ENCODE results near the gene VGLL3. TPM values are rescaled to one million over a fixed set of nuclear protein-coding genes. Genes with fewer than 3 reads are reported as not detected.

VGLL3 gene
- total RNA-seq, 4 donors from 2014 or later, result 6.2 to 17.8 (median 12.6) TPM

GRCh38 chr3:86989611-86990010 lies 1.3 kb downstream of the VGLL3 start:
- no peak for DNase-seq (ENCODE audit: low spot score in 2 of 2)

GRCh38 chr3:86989006-86989405 lies 1.9 kb downstream of the VGLL3 start:
- Histone ChIP-seq H3K4me3 (peak overlapping the region; percentile 70), H3K27me3 (peaks cover 11% of the 10 kb centered on the region), H3K4me1 (peaks cover 19% of the 10 kb centered on the region), H3K9me3 (no peaks in the 10 kb centered on the region), H3K27ac (peak overlapping the region; percentile 88), H3K36me3 (no peaks in the 10 kb centered on the region)
- no peak for TF ChIP-seq POLR2A (IDR thresholded peaks at IDR 0.05)
- TF ChIP-seq EP300 (IDR thresholded peaks at IDR 0.05), result no peak
- TF ChIP-seq, protein P1, sequence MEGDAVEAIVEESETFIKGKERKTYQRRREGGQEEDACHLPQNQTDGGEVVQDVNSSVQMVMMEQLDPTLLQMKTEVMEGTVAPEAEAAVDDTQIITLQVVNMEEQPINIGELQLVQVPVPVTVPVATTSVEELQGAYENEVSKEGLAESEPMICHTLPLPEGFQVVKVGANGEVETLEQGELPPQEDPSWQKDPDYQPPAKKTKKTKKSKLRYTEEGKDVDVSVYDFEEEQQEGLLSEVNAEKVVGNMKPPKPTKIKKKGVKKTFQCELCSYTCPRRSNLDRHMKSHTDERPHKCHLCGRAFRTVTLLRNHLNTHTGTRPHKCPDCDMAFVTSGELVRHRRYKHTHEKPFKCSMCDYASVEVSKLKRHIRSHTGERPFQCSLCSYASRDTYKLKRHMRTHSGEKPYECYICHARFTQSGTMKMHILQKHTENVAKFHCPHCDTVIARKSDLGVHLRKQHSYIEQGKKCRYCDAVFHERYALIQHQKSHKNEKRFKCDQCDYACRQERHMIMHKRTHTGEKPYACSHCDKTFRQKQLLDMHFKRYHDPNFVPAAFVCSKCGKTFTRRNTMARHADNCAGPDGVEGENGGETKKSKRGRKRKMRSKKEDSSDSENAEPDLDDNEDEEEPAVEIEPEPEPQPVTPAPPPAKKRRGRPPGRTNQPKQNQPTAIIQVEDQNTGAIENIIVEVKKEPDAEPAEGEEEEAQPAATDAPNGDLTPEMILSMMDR (IDR thresholded peaks at IDR 0.05), result no peak
- no peak for TF ChIP-seq POLR2AphosphoS5 (IDR thresholded peaks at IDR 0.05)
- no peak for DNase-seq (ENCODE audit: low spot score in 2 of 2)
- WGBS, result 44% methylated on average over 1 of the region's 1 CpG

More at GRCh38 chr3:86989611-86990010, 1.3 kb downstream of the VGLL3 start:
- Histone ChIP-seq H3K36me3 (no peaks in the 10 kb centered on the region), H3K4me1 (peaks cover 19% of the 10 kb centered on the region), H3K4me3 (peak overlapping the region; percentile 70), H3K27ac (peak overlapping the region; percentile 88), H3K27me3 (peaks cover 11% of the 10 kb centered on the region), H3K9me3 (no peaks in the 10 kb centered on the region)
- no peak for TF ChIP-seq POLR2AphosphoS5 (IDR thresholded peaks at IDR 0.05)
- TF ChIP-seq, protein P1 (IDR thresholded peaks at IDR 0.05), result no peak
- no peak for TF ChIP-seq POLR2A (IDR thresholded peaks at IDR 0.05)
- TF ChIP-seq EP300 (IDR thresholded peaks at IDR 0.05), result no peak
- 37% methylated on average over 7 of the region's 7 CpGs for WGBS

DNA sequence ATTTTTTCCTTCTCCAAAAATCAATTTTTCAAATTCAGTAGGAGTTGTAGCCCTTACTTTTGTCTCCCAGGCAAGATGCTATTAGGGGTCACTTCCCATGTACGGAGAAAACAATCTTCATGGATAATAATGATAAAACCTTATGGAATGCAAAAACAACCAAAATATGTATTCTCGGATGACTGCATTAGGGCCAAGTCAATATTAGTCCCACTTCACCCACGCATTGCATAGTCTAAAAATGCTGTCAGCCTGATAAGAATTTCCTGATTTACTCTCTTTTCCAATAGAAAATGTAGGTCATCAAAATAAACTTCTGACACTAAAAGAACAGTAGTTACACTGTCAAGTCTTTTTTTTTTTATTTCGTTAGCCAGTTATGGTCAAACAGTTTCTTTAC lies 2.7 kb downstream of the VGLL3 start:
- peaks cover 19% of the 10 kb centered on the region for H3K4me1 ChIP-seq
- no peak for TF ChIP-seq EP300 (IDR thresholded peaks at IDR 0.05)
- no peaks in the 10 kb centered on the region for H3K9me3 ChIP-seq
- H3K4me3 ChIP-seq, result peak overlapping the region; percentile 70
- 59% methylated on average over 4 of the region's 4 CpGs for WGBS
- H3K36me3 ChIP-seq, result no peaks in the 10 kb centered on the region
- DNase-seq (ENCODE audit: low spot score in 2 of 2), result no peak
- peak overlapping the region; percentile 67 for H3K27ac ChIP-seq
- peaks cover 11% of the 10 kb centered on the region for H3K27me3 ChIP-seq

GRCh38 chr3:86987421-86987715 lies 3.6 kb downstream of the VGLL3 start:
- WGBS, result 86% methylated on average over 1 of the region's 1 CpG
- Histone ChIP-seq H3K36me3 (no peaks in the 10 kb centered on the region), H3K4me1 (peaks cover 19% of the 10 kb centered on the region), H3K27ac (peak overlapping the region; percentile 67), H3K9me3 (no peaks in the 10 kb centered on the region), H3K4me3 (peak overlapping the region; percentile 70), H3K27me3 (peaks cover 11% of the 10 kb centered on the region)
- no peak for DNase-seq (ENCODE audit: low spot score in 2 of 2)
- no peak for TF ChIP-seq POLR2A (IDR thresholded peaks at IDR 0.05)
- no peak for TF ChIP-seq EP300 (IDR thresholded peaks at IDR 0.05)
- TF ChIP-seq POLR2AphosphoS5 (IDR thresholded peaks at IDR 0.05), result no peak
- TF ChIP-seq, protein P1 (IDR thresholded peaks at IDR 0.05), result no peak

DNA sequence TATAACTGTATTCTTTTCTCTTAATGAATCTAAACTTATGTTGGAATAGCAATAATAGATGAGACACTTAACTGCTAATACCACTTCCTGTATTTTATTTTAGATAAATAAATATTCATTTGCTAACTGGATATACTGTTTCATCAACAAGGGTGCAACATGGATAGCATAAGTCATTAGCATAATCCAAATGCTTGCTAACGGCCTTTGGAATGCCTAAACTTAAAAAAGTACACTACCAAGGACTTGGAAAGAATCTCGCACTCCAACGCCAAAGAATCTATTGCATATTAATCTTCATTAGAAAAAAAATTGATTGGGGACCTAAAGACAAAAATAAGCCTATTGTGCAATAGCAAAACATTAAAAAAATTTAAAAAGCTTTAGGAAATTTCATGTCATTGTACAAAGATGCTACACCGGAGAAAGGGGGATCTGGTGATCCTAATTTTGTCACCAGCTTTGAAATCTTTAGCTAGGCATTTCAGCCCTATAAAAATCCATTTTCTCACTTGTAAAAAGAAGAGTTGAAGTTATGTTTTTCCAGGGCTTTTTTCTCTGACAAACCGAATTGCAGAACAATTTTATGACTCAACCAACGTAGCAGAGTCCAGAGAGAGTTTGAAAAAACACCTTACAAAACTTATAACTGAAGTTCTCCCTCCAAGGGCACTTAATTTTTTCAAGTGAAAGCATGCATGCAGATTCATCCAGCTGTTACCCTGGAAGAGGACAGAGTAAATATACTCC lies 4.1 kb downstream of the VGLL3 start:
- DNase-seq (ENCODE audit: low spot score in 2 of 2), result no peak
- no peaks in the 10 kb centered on the region for H3K9me3 ChIP-seq
- 40% methylated on average over 6 of the region's 6 CpGs for WGBS
- H3K4me1 ChIP-seq, result peaks cover 16% of the 10 kb centered on the region
- H3K4me3 ChIP-seq, result peak overlapping the region; percentile 70
- peak overlapping the region; percentile 43 for H3K27ac ChIP-seq
- H3K36me3 ChIP-seq, result no peaks in the 10 kb centered on the region
- TF ChIP-seq, protein P1 (IDR thresholded peaks at IDR 0.05), result no peak
- no peak for TF ChIP-seq EP300 (IDR thresholded peaks at IDR 0.05)
- no peak for TF ChIP-seq POLR2A (IDR thresholded peaks at IDR 0.05)
- TF ChIP-seq POLR2AphosphoS5 (IDR thresholded peaks at IDR 0.05), result no peak
- H3K27me3 ChIP-seq, result peaks cover 11% of the 10 kb centered on the region
